Neural cell (in vitro differentiated cells): ENCODE measurements around the gene ZNF669. TPM values are rescaled to one million over a fixed set of nuclear protein-coding genes. Genes with fewer than 3 reads are reported as not detected.

Experiments
- H2AFZ ChIP-seq: fragments of 200-600, 300-800 bp; sonication (generic), shearing (Covaris generic); 2 replicates; pipeline ENCODE4 v1.6.0; 2014; ENCODE audit warnings: low read depth, mild to moderate bottlenecking, antibody characterized with exemption, low read length, moderate library complexity
- H3F3A ChIP-seq: fragments of 200-600 bp; shearing (Covaris generic); 2 replicates; pipeline ENCODE4 v1.6.1; 2016; ENCODE audit warnings: mild to moderate bottlenecking, moderate library complexity, mixed read lengths, antibody characterized with exemption, low read length; ENCODE audit not compliant: insufficient read depth, poor library complexity, severe bottlenecking
- H3K27ac ChIP-seq: fragments of 200-600, 300-800 bp; sonication (generic), shearing (Covaris generic); 2 replicates; pipeline ENCODE4 v1.5.1; 2014; ENCODE audit warnings: mild to moderate bottlenecking, low read length, moderate library complexity
- H3K27me3 ChIP-seq: fragments of 300-800, 200-600 bp; sonication (generic), shearing (Covaris generic); 2 replicates; pipeline ENCODE4 v1.6.0; 2014; ENCODE audit warnings: mild to moderate bottlenecking, low read depth, low read length, moderate library complexity; ENCODE audit not compliant: insufficient read depth
- H3K36me3 ChIP-seq: fragments of 300-800, 200-600 bp; sonication (generic), shearing (Covaris generic); 2 replicates; pipeline ENCODE4 v1.5.1; 2014; ENCODE audit warnings: mild to moderate bottlenecking, antibody characterized with exemption, low read length, moderate library complexity; ENCODE audit not compliant: insufficient read depth
- H3K4me2 ChIP-seq: fragments of 300-800, 200-600 bp; sonication (generic), shearing (Covaris generic); 2 replicates; pipeline ENCODE4 v1.6.0; 2014; ENCODE audit warnings: mild to moderate bottlenecking, low read length
- H3K4me3 ChIP-seq: fragments of 300-800, 200-600 bp; sonication (generic), shearing (Covaris generic); 2 replicates; pipeline ENCODE4 v1.5.1; 2014; ENCODE audit warnings: mild to moderate bottlenecking, low read length, moderate library complexity
- H3K79me2 ChIP-seq: fragments of 200-600 bp; shearing (Covaris generic); replicated peaks from 2 replicates; pipeline ENCODE4 v1.6.0; 2014; ENCODE audit warnings: mild to moderate bottlenecking, low read length, moderate library complexity; ENCODE audit not compliant: insufficient read depth
- H3K9ac ChIP-seq: fragments of 300-800, 200-600 bp; sonication (generic), shearing (Covaris generic); 2 replicates; pipeline ENCODE4 v1.6.1; 2016; ENCODE audit warnings: mild to moderate bottlenecking, low read length, mixed read lengths
- H3K9me2 ChIP-seq: fragments of 200-600 bp; shearing (Covaris generic); 2 replicates; pipeline ENCODE4 v1.6.1; 2016; ENCODE audit warnings: mild to moderate bottlenecking, low read length, mixed read lengths; ENCODE audit not compliant: insufficient read depth
- H3K9me3 ChIP-seq: fragments of 200-600, 300-800 bp; sonication (generic), shearing (Covaris generic); 2 replicates; pipeline ENCODE4 v1.6.1; 2016; ENCODE audit warnings: mild to moderate bottlenecking, mixed run types, low read length, moderate library complexity, mixed read lengths
- H4K20me1 ChIP-seq: fragments of 200-600 bp; shearing (Covaris generic); 2 replicates; pipeline ENCODE4 v1.6.1; 2016; ENCODE audit warnings: mild to moderate bottlenecking, mixed run types; ENCODE audit not compliant: insufficient read depth
- CTCF ChIP-seq: fragments of 450-650 bp; IDR thresholded peaks from 2 replicates; pipeline ENCODE4 v1.5.1; 2014; ENCODE audit warnings: antibody characterized with exemption, mild to moderate bottlenecking, moderate library complexity; ENCODE audit not compliant: poor library complexity, severe bottlenecking
- EP300 ChIP-seq: fragments of 450-650 bp; conservative IDR thresholded peaks from 2 replicates; pipeline ENCODE4 v1.6.1; 2014; ENCODE audit warnings: antibody characterized with exemption, mild to moderate bottlenecking, moderate library complexity; ENCODE audit not compliant: poor library complexity, severe bottlenecking
- EZH2 ChIP-seq: fragments of 200-600, 300-800 bp; shearing (Covaris generic), sonication (generic); IDR thresholded peaks from 2 replicates; pipeline ENCODE4 v1.6.1; 2014; ENCODE audit warnings: antibody characterized with exemption, low read length, borderline replicate concordance, mild to moderate bottlenecking; ENCODE audit not compliant: insufficient read depth, poor library complexity, severe bottlenecking
- MXI1 ChIP-seq: fragments of 450-650 bp; conservative IDR thresholded peaks from 2 replicates; pipeline ENCODE4 v1.6.1; 2014; ENCODE audit warnings: antibody characterized with exemption, mild to moderate bottlenecking; ENCODE audit not compliant: poor library complexity, severe bottlenecking
- POLR2AphosphoS5 ChIP-seq: IDR thresholded peaks from 2 replicates; pipeline ENCODE4 v1.6.1; 2012
- RAD21 ChIP-seq: fragments of 450-650 bp; conservative IDR thresholded peaks from 2 replicates; pipeline ENCODE4 v1.6.1; 2014; ENCODE audit warnings: antibody characterized with exemption, mild to moderate bottlenecking, moderate library complexity
- SMC3 ChIP-seq: fragments of 450-650 bp; conservative IDR thresholded peaks from 2 replicates; pipeline ENCODE4 v1.6.1; 2014; ENCODE audit warnings: antibody characterized with exemption, mild to moderate bottlenecking, moderate library complexity; ENCODE audit not compliant: poor library complexity
- TAF1 ChIP-seq: IDR thresholded peaks from 2 replicates; pipeline ENCODE4 v1.6.1; 2012; ENCODE audit warnings: low read depth
- polyA plus RNA-seq: library from polyadenylated mRNA; depleted of rRNA; stranded (reverse); fragments of >200 nt; gene quantifications from 2 replicates; pipeline ENCODE4 v1.2.3, GENCODE V29; 2014
- TF ChIP-seq, protein P1 (sequence below): IDR thresholded peaks from 2 replicates; pipeline ENCODE4 v1.6.1; 2012; ENCODE audit warnings: borderline replicate concordance

The ZNF669 gene
- polyA plus RNA-seq, 1 donor from 2014 or later = 22.7 TPM

DNA sequence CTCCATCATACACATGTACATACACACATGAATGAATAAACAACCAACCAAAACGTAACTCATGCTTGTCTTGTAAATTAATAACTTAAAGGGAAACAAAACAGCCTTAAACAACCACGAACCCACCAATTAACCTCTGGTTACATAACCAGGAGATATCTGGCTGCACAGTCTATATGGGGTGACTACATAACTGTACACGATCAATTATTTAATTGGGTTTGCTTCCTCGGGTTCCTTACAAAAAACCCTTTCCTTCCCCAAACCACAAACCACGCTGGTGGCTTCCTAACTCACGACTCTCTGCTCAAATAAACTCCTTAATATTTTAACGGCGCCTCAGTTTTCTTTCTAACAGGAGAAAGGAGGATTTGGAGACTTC lies 26.3 kb downstream of the ZNF669 start:
- H4K20me1 ChIP-seq = no peaks in the 10 kb centered on the region
- H3K27me3 ChIP-seq = no peaks in the 10 kb centered on the region
- peak overlapping the region; percentile 96 for H3K4me3 ChIP-seq
- H2AFZ ChIP-seq = peak overlapping the region; percentile 96
- peaks cover 44% of the 10 kb centered on the region for H3K79me2 ChIP-seq
- H3K27ac ChIP-seq = peak overlapping the region; percentile 85
- H3K9me2 ChIP-seq = no peaks in the 10 kb centered on the region
- H3K9ac ChIP-seq = peak overlapping the region; percentile 91
- H3F3A ChIP-seq = no peaks in the 10 kb centered on the region
- peaks cover 11% of the 10 kb centered on the region for H3K9me3 ChIP-seq
- peak overlapping the region; percentile 51 for H3K4me2 ChIP-seq
- no peaks in the 10 kb centered on the region for H3K36me3 ChIP-seq
- TF ChIP-seq EP300 (no peak), SMC3 (no peak), MXI1 (no peak), TAF1 (no peak), POLR2AphosphoS5 (no peak), RAD21 (no peak), CTCF (no peak), EZH2 (no peak)
- TF ChIP-seq, protein P1, sequence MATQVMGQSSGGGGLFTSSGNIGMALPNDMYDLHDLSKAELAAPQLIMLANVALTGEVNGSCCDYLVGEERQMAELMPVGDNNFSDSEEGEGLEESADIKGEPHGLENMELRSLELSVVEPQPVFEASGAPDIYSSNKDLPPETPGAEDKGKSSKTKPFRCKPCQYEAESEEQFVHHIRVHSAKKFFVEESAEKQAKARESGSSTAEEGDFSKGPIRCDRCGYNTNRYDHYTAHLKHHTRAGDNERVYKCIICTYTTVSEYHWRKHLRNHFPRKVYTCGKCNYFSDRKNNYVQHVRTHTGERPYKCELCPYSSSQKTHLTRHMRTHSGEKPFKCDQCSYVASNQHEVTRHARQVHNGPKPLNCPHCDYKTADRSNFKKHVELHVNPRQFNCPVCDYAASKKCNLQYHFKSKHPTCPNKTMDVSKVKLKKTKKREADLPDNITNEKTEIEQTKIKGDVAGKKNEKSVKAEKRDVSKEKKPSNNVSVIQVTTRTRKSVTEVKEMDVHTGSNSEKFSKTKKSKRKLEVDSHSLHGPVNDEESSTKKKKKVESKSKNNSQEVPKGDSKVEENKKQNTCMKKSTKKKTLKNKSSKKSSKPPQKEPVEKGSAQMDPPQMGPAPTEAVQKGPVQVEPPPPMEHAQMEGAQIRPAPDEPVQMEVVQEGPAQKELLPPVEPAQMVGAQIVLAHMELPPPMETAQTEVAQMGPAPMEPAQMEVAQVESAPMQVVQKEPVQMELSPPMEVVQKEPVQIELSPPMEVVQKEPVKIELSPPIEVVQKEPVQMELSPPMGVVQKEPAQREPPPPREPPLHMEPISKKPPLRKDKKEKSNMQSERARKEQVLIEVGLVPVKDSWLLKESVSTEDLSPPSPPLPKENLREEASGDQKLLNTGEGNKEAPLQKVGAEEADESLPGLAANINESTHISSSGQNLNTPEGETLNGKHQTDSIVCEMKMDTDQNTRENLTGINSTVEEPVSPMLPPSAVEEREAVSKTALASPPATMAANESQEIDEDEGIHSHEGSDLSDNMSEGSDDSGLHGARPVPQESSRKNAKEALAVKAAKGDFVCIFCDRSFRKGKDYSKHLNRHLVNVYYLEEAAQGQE = no peak

DNA sequence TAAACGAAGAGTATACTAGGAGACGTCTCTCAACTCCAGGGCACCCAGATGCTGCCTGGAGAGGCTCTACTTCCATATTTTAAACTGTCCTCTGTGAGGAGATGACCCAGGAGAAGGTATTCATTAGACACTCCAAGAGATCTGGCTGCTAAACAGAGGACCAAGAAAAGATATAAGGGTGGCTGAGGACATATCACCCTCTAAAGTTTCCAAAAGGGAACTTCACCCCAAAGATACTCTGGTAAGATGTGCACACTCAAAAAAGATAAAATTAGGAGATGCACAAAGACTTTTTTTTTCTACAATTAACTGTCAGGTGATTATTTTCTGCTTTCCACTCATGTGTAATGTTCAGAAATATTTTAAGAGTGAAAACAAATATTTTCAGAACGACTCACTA lies 26.9 kb downstream of the ZNF669 start:
- H3K27me3 ChIP-seq = no peaks in the 10 kb centered on the region
- peak overlapping the region; percentile 96 for H3K4me3 ChIP-seq
- peaks cover 46% of the 10 kb centered on the region for H3K79me2 ChIP-seq
- no peaks in the 10 kb centered on the region for H3K9me2 ChIP-seq
- H3K9me3 ChIP-seq = peaks cover 11% of the 10 kb centered on the region
- H4K20me1 ChIP-seq = no peaks in the 10 kb centered on the region
- no peaks in the 10 kb centered on the region for H3K36me3 ChIP-seq
- no peak overlapping the region for H2AFZ ChIP-seq
- H3K27ac ChIP-seq = no peak overlapping the region
- no peaks in the 10 kb centered on the region for H3F3A ChIP-seq
- TF ChIP-seq CTCF (no peak), TAF1 (no peak), MXI1 (no peak), POLR2AphosphoS5 (no peak)
- TF ChIP-seq, protein P1 = no peak
- H3K4me2 ChIP-seq = peak overlapping the region; percentile 51
- H3K9ac ChIP-seq = no peak overlapping the region
